Measurements from ENCODE around the gene KCNQ4.

Gene KCNQ4

DNA sequence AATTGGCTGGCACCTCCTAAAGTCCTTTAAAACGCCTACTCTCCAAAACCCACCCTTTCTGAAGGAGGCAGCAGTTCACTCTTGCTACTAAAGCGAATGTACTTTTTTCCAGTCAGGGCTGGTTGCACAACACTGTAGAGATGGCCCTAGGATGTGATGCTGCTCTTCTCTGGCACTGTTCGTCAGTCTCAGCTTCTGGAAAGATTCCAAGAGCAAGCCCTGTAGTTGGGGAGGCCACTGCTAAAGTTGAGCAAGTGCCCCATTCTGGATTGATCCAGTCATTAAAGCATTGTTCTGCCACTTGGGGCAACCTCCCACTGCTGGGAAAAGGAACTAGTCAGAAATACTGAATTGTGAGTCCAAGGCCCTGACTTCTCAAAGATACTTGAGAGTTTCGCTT is 28.5 kb upstream of the KCNQ4 start:
- no peak for DNase-seq (ENCODE audit: low read depth)

DNA sequence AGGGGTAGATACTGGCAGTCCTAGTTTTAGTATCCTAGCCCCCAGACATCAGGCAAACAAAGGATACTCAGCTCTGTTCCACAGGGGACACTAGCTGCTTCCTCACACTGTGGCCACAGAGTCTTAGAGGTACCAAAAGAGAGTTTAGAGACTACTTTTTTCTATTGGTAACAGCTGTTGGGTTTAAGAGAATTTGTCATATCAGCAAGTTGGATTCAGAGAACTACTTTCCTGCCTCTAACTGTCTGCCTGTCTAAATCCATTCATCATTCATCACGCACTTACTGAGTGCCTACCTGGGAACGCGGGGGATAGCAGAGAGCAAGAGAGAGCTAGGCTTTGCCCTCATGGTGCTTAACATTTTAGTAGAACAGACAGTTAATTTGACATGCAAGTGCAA is 27.1 kb upstream of the KCNQ4 start:
- no peak for DNase-seq (ENCODE audit: low read depth)

DNA sequence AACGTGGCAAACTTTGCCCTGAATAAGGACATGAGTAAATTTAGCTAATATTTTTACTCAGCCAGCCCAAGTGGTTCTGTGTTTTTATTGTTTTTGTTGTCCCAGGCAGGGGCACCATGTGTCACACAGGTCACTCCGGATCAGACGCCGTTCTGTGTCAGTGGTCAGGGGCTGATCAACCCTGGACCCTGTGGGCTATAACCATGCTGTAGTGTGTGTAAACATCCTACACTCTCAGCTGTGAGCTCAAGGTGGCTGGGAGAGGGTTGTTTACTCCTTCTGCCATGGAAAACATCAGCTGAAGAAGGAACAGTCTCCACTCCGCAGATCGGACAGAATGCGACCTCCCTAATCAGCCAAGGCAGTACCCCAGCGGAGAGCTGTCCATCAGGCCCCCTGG is 26.5 kb upstream of the KCNQ4 start:
- no peak for DNase-seq (ENCODE audit: low read depth)

DNA sequence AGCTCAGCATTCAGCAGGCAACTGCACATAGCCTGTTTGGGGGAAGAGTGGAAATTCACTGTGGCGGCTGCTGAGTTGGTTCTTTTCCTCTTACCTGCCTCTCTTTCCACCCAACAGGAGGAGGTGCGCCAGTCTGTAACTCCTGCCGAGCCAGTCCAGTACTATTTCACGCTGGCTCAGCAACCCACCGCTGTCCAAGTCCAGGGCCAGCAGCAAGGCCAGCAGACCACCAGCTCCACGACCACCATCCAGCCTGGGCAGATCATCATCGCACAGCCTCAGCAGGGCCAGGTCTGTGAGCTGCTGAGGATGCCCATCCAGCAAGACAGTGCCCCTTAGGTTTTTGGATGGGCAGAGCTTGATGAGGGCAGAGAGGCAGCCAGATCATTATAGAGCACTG is 25.6 kb upstream of the KCNQ4 start:
- DNase-seq (ENCODE audit: low read depth) = no peak

DNA sequence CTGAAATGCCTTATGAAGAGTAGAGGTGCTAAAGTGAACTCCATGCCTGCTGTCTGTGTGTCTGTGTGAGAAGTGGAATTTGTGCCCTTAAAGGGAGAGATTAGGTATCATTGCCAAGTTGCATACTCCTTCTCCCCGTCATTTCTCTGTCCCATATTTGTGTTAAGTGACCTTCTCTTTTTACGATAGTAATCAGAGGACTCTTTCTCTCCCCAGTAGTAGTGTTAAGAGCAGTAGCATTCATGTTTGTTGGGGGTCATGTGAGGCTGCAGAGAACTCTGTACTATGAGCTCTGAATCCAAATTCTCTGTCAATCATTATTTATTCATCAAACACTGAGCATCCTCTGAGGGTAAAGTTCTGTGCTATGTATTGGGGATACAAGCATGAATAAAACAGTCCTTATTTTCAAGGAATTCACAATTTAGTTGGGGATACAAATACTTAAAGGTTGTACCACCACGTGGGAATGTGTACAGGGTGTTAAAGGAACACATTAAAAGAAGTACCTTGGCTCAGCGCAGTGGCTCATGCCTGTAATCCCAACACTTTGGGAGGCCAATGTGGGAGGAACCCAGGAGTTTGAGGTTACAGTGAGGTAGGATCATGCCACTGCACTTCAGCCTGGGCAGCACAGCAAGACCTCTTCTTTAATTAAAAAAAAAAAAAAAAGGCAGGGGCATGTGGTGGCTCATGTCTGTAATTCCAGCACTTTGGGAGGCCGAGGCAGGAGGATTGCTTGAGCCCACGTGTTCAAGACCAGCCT is 24.8 kb upstream of the KCNQ4 start:
- no peak for DNase-seq (ENCODE audit: low read depth)

DNA sequence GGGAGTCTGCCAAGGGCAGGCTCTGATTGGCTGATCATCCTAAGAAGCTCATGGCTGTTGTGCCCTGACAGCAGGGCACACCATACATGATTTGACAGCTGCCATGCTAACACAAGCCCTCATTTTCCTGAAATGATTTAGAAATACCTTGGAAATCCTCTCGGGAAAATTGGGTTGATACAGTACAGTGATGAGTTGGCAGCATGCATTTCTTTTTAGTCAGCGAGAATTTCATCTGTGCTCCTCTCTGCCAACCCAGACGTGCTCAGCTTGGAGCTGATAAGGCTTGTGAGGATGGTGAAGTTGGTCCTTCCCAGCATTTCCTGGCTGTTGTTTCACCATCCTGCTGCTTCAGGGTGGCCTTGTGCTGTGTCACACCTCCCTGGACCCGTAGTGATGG is 22.6 kb upstream of the KCNQ4 start:
- no peak for DNase-seq (ENCODE audit: low read depth)

DNA sequence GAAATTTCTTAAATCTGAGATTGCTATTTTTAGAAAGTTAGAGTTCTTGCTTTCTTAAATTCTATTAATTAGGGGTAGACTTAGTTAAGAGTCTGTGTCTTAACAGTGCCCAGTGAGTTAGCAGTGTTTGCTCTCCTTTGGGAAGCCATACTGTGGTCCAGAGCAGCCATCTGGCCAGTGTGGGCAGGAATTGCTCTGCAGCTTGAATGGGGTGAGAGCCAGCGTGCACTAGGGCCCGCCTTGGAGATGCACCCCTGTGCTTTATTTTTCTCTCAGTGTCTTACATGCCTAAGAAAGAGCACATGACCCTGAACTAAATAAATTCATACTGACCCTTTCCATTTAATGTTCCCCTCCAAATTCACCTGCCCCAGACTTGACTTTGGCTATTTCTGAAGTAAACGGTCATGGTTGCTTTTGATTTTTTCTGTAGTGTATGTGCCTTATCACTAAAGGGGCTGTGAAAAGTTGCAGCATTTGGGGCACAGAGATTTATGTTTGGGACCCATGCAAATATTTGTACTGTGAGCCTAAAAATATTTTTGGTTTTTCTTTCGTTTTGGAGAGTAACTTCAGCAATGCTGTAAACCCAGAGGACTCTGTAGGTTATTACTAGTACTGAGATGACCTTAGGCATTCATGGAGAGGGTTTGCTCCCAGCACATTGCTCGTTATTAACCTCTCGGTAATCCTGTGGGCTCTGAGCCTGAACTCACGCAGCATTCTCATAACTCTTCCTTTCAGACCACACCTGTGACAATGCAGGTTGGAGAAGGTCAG is 21.3 kb upstream of the KCNQ4 start:
- DNase-seq (ENCODE audit: low read depth) = no peak

DNA sequence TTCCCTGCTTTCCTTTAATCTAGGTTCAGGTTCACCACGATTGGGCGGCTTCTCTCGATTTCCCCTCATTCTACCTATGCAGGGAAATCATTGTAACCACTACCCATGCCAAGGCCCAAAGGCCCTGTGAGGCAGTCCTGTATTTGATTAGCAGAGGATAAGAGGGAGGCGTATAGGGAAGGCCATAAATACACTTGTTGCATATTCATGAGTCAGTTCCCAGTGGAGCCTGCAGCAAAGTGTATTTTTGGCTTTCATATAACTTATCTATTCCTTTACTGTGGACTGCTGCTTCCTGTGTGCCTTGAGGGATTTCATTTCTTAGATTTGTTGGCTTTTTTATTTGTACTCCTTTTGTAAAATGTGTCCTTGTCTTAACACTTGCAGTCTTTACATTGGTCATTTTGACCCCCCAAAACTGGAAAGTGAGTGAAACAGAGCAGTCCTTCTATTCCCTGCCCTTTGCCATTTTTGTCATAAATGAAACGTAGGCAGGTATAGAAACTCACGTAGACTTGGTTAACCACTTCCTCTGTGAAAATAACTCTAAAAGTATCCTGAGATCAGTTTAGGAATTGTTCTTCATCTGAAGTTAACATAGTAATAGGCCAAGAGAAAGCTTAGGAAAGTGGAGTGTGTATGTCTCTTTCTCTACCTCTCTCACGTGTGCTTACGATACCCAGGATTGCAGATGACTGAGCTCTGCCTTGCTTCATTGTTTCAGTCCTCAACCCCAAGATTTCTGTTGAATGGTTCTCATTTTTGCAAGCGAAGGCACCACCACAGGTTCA is 19.6 kb upstream of the KCNQ4 start:
- DNase-seq (ENCODE audit: low read depth) = no peak

DNA sequence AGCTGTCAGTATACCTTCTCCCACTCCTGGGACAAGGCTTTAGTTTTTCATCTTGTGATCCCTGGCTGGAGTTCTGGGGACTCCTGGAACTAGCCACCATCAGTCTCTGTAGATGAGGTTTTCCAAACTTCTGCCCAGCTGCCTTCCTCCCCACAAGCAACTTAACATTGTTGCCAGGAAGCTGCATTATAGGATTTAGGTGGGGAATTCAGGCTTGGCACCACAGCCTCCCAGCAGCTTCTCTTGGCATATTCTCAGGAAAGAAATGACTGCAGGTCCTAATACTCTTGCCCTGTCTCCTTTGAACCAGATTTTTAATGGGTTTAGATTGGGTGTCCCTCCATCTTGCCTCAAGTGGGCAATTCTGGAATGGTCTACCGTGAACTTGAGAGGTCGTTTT is 18.6 kb upstream of the KCNQ4 start:
- no peak for DNase-seq (ENCODE audit: low read depth)

DNA sequence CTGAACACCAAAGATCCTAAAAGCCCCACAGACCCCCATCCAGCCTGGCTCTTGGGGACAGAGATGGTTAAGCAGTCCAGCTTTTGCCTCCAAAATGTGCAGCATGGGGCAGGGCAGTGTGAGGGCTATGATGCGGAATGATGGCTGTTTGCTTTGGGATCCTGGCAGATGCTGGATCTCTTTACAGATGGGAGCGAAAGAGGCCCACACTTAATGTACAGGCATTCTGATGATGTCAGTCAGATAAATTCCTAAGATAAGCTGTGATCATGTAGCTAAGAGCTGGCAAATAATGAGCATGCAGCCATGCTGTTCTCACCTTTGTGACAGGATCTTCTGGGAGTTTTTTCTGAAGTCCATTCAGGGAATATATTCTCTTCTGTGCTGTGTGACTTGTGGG is 17.6 kb upstream of the KCNQ4 start:
- no peak for DNase-seq (ENCODE audit: low read depth)

DNA sequence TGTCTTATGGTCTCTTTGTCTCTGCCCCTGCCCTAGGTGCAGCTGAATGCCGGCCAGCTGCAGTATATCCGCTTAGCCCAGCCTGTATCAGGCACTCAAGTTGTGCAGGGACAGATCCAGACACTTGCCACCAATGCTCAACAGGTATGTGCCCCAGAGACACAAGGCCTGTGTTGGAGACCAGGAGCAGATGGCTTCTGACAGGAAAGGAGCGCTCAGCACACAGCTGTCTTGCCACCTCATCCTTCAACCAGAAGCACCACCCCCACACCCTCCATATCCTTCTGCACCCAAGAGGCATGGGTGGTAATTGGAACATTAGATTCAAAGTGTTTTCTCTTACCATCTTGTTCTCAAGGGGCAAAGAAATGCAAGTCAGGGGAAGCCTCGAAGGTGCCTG is 17.0 kb upstream of the KCNQ4 start:
- DNase-seq (ENCODE audit: low read depth) = no peak

DNA sequence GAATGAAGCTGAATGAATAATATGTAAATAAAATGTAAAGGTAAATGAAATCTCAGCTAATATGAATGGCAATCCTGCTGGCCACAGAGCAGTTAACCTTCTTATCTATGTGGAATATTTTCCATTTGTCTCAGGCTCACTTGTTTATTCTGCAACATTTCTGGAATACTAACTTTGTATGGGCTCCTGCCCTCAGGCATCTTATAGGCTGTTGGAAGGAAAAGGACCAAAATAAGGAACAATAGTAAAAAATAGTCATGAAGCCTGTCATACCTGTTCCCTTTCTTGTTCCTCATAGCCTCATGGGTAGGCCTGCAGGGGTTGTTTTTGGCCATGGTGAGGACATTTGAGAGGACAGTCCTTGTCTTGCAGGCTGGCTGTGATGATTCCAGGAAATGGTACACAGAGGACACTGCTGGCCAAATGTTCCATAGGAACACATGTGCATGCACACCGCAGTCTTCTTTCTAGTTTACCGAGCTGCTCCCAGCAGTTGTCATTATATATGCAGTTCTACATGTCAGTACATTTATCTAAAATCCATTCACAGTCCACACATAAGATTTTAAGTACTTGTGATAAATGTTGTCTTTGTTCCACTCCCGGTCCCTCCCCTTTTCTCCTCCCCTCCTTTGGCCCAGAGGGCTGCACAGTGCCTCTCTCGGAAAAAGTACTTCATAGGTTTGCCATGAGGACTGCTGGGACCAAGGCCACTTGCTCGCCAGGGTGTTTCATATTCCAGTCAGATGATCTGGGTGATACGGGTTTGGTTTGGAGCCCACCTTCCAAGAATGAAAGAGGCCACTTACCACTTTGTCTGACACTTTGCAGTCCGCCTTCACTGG is 15.2 kb upstream of the KCNQ4 start:
- no peak for DNase-seq (ENCODE audit: low read depth)

DNA sequence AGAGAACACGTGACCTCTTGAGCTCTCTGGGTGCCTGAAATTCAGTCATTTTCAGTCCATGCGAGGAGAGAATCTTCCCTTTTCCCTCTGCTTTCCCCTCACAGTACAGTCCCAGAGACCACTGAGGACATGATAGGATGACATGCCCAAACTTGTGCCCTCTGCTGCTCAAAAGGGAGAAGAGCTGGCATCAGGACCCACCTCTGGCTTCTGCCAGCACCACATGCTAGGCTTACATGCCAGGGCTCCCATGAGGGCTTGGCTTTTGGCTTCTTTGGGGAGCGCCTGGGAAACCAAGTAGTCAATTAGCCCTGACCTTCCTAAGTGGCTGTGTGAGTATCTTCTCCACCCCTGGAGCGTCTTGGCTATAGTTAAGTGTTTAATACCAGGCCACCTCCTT is 13.8 kb upstream of the KCNQ4 start:
- no peak for DNase-seq (ENCODE audit: low read depth)

DNA sequence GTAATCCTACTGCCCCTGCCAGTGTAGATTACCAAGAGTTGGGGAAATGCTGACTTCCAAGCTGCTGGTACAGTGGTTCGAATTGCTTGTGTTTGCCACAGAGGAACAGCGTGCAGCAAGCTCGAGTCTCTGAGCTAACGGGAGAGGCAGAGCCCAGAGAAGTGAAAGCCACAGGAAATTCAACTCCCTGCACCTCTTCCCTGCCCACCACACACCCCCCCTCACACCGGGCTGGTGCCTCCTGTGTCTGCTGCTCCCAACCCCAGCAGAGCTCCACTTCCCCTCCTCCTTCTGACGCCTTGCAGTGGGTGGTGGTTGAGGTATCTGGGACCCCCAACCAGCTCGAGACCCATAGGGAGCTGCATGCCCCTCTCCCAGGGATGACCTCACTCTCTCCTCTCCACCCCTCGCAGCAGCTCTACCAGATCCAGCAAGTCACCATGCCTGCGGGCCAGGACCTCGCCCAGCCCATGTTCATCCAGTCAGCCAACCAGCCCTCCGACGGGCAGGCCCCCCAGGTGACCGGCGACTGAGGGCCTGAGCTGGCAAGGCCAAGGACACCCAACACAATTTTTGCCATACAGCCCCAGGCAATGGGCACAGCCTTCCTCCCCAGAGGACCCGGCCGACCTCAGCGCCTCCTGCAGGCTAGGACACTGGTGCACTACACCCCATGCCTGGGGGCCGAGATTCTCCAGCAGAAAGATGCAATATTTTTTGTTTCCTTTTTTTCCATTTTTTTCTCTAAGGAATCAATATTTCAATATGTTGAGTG is 13.1 kb upstream of the KCNQ4 start:
- DNase-seq (ENCODE audit: low read depth) = no peak

DNA sequence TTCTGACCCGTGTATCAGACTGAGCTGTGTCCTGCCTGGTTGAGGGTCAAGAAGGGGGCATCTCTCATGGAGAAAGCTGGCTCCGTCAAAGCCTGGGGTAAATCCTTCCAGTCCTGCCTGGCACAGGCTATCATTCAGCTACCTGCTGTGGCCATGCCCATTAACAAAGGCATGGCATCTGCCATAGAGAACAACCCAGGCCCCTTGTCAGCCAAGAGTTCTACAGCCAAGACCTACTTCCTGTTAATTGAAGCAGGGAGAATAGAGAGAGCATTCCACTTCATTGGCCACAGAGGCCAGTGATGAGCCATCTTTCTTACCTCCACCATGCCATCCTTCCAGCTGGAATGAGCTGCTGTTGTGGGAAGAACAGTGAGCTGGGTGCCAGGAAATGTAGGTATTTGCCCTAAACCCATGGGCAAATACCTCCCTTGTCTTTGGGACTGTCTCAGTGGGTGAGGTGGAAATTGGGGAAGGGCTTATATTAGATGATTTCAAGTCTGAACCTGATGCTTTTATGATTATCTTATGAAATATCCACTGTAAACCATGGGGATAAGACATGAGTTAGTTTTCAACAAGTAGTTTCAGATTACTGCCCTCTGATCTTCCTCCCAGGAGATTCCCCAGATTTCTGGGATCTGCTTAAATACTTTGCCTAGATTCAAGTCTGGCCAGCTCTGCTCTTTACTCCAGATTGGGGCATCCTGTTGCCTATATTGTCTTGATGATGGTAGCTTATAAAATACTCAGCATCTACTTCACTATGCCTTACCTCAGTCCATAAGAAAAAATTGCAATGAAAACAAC is 11.2 kb upstream of the KCNQ4 start:
- no peak for DNase-seq (ENCODE audit: low read depth)

DNA sequence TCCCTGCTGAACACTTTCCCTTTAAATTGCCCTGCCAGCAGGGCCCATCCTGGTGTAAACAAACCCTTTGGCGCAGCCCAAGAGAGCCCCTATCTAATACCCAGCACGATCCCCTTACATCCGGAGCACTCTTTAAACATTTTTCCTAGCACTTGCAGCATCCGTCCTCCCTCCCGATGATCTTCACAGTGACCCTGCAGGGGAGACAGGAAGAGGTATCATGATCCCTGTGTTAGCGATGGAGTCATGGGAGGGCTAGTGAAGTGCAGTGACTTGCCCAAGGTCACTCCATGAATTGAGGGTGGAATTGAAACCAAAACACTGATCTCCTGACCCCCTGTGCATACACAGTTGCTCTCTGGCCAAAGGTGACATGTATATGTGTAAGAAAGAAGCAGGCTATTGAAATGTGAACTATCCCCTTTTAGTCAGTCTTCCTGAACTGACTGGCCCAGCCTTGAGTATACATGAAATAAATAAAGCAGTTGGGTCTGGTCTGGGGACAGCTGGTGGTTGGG is 9.8 kb upstream of the KCNQ4 start:
- no peak for DNase-seq (ENCODE audit: low read depth)

DNA sequence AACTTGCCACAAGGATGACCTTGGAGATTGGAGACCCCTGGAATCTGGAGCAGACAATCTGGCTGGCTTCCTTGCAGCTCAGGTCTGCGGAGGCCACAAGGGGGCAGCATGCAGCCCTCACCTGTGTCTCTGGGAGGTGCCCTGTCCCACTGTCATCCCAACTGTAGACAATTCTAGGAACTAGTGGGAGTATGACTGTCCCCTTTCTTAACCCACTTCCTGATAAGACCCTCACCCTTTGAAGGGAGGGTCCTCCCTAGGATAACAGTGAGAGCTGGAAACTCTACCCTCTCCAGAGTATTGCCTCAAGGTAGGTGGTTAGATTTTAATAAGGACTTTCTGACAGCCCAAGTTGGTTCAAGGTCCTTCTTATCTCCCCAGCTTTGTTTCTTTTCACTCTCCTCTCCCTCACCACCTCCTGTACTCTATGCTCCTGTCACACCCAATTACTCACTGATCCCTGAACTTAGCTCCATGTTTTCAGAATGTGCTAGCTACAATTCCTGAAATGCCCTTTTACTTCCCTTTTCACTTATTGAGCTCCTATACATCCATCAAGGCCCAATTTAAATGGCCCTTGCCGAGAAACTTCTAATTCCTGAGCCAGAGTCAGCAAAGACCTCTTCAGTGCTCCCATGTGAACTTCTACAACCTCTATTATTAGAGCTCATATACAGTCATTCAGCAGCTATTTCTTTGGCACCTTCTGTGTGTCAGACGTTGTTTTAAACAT is 9.2 kb upstream of the KCNQ4 start:
- DNase-seq (ENCODE audit: low read depth) = no peak

DNA sequence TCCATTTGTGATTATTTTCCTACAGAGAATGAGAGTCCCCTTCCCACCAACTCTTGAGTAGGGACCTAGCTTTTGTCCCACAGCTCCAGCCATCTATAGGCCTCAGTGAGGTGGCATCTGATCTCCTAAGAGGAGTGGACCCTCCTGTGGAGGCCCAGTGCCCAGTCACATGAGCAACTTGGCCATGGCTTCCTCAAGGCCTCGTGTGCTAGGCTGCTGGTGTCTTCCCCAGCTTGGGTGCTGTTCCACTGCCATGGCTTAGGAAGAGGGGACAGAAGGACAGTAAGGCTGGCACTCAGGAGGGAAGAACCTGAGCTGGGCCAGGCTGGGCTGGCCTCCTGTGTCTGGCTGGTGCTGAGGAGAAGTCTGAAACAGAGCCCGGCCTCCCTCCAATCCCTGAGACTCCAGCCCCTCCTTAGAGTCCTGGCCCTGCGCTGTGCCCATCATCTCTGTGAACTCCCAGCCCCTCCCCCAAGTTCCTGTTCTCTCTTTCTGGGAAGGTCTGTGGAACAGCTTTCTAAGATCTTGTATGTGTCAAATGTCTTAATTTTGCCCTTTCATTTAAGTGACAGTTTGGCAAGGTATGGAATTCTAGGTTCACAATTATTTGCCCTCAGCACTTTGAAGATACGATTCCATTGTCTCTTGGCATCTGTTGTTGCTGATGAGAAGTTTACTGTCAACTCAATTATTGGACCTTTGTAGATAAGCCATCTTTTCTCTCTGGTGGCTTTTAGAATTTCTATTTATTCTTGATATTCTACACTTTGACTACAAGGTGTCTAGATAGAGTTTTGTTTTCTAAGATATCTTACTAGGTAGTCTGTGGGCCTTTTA is 7.1 kb upstream of the KCNQ4 start:
- no peak for DNase-seq (ENCODE audit: low read depth)

All from GM04503 (cell line).